IPS-20b (cell line): Measurements from ENCODE around the gene LBP.
"Not testable (repeated sequence)": the region's sequence is repeated elsewhere in the genome, so short reads cannot be mapped to it uniquely, and the experiment has no call there.

Source experiments
- H3K27ac ChIP-seq: one replicate; pipeline ENCODE4 v1.5.1; 2013; ENCODE audit warnings: low read length
- H3K27me3 ChIP-seq: 2 replicates; pipeline ENCODE4 v1.6.1; 2013; ENCODE audit warnings: mild to moderate bottlenecking, low read length, inconsistent platforms; ENCODE audit not compliant: insufficient read depth
- H3K36me3 ChIP-seq: 2 replicates; pipeline ENCODE4 v1.6.1; 2013; ENCODE audit warnings: low read depth, mild to moderate bottlenecking, inconsistent platforms, low read length, moderate library complexity; ENCODE audit not compliant: insufficient read depth
- H3K4me1 ChIP-seq: 2 replicates; pipeline ENCODE4 v1.6.1; 2013; ENCODE audit warnings: mild to moderate bottlenecking, control low read depth, inconsistent platforms, low read length, moderate library complexity; ENCODE audit not compliant: insufficient read depth
- H3K4me3 ChIP-seq: 2 replicates; pipeline ENCODE4 v1.5.1; 2013; ENCODE audit warnings: mild to moderate bottlenecking, low read length, inconsistent platforms
- H3K9ac ChIP-seq: 2 replicates; pipeline ENCODE4 v1.6.1; 2013; ENCODE audit warnings: low read depth, mild to moderate bottlenecking, inconsistent platforms, low read length, moderate library complexity
- H3K9me3 ChIP-seq: 2 replicates; pipeline ENCODE4 v1.6.1; 2013; ENCODE audit warnings: mild to moderate bottlenecking, low read depth, low read length, inconsistent platforms; ENCODE audit not compliant: insufficient read depth

LBP gene

DNA sequence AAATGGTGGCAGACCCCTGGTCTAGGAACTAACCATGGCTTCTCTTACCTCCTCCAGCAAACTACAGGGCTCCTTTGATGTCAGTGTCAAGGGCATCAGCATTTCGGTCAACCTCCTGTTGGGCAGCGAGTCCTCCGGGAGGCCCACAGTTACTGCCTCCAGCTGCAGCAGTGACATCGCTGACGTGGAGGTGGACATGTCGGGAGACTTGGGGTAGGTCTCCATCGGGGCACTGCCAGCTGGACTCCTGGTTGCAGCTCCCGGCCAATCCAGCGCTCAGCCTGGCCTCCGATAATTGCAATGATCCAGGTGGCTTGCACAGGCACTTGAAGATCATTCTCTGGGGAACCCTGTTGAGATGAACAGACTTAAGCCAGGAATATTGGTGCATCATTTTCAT is 7.9 kb downstream of the LBP start:
- Histone ChIP-seq H3K36me3 (no peaks in the 10 kb centered on the region), H3K27me3 (no peaks in the 10 kb centered on the region)

DNA sequence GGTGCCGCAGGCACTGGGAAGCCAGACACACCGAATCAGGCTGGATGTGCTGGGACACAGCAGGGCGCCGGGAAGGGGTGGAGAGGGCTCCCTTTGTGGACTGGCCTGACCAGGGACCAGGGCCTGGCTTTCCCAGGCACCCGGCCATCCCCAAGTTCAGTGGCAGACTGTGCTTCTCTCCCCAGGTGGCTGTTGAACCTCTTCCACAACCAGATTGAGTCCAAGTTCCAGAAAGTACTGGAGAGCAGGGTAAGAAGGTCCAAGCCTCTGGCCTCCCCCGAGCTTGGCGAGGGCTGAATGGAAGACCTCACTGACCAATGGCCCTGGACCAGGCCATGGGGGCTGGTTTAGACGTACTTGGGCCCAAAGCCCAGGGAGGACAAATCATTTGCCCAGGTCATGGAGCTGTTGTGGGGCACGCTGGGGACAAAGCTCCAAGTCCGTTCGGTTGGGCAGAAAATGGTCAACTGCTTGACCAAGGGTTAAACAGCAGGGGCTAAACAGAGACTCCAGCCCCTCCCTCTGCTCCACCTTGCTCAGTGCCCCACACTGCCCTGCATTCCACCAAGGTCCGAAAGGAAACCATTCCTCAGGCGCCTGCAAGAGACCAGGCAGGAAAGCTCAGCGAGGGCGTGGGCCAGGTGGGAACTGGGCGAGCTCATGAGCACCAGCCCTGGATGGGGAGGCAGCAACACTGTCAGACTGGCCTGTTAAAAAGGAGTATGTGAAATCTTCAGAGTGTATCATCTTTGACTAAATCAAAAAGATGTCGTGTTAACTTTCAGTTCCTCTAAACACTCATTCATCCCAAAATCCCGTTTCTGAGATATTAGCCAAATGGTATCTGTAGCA is 9.1 kb downstream of the LBP start:
- Histone ChIP-seq H3K36me3 (no peaks in the 10 kb centered on the region), H3K27ac (no peak overlapping the region), H3K9me3 (no peaks in the 10 kb centered on the region), H3K4me1 (peaks cover 23% of the 10 kb centered on the region), H3K27me3 (no peaks in the 10 kb centered on the region), H3K9ac (peak overlapping the region; percentile 17; the same call in 1 of the 2 replicates), H3K4me3 (no peak overlapping the region)

More for the DNA sequence above, 7.9 kb downstream of the LBP start:
- Histone ChIP-seq H3K27ac (no peak overlapping the region), H3K9ac (peak overlapping the region; percentile 19; the same call in 1 of the 2 replicates), H3K4me1 (peaks cover 23% of the 10 kb centered on the region), H3K9me3 (no peaks in the 10 kb centered on the region), H3K4me3 (no peak overlapping the region)

DNA sequence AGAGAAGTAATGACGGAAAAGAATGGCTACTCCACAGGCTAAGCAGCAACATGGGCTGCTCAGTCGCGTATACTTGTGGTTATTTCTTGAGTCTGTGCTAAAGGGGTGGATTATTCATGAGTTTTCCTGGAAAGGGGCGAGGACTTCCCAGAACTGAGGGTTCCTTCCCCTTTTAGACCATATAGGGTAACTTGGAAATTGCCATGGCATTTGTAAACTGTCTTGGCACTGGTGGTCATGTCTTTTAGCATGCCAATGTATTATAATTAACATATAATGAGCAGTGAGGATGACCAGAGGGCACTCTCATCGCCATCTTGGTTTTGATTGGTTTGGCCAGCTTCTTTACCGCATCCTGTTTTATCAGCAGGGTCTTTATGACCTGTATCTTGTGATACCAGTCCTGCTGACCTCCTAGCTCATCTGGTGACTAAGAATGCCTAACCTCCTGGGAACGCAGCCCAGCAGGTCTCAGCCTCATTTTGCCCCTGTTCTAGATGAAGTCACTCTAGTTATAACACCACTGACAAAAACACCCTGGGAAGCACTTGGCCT is 11.4 kb downstream of the LBP start:
- Histone ChIP-seq H3K27ac (no peak overlapping the region), H3K4me1 (peaks cover 23% of the 10 kb centered on the region), H3K27me3 (no peaks in the 10 kb centered on the region), H3K36me3 (no peaks in the 10 kb centered on the region), H3K9me3 (no peaks in the 10 kb centered on the region), H3K4me3 (no peak overlapping the region), H3K9ac (no peak overlapping the region)

DNA sequence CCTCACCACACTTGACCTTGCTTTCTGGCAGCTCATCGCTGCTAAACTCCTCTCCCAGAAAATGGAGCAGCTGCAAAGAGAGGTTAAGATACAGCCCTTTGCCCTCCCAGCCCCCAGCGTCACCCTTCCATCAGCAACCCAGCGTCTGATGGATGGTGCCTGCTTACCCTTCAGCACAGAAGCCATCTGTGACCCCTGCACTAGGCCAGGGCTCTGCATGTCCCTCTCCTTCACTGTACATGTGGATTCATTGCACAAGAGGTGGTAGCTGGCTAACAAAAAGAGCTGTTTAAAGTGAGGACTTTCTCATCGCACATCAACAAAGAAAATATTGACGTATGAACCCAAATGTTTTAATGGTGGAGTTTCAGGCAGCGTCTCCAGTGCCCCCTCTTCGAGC is 12.3 kb downstream of the LBP start:
- H3K27me3 ChIP-seq, result no peaks in the 10 kb centered on the region

DNA sequence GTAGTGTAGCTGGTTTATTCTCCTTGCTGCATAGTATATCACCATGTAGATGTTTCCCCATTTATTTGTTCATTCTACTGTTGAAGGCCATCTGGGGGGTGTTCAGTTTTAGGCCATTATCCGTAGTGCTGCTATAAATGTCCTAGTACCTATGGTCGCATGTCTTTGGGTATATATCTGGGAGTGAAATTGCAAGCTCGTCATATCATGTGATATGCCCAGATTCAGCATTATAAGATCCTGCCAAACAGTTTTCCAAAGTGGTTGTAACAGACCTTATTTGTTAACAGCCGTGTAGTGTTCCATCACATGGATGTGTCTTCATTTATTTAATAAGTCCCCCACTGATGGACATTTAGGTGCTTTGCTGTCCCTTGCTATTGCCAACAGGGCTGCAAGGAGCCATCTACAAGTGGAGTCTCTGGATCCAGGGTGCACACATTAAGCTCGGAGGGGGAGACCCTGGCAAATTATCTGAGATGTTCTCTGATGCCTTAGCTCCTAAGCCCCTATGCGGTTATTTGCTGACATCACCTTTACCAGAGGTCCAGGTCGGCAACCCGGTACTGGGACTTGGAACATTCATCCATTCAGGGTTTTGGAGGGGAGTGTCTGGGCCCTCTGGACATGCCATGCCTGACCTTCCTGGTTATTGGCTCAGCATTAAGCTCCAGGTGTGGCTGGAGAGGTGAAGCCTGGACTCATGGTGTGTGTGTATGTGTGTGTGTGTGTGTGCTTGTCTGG is 16.9 kb downstream of the LBP start:
- Histone ChIP-seq H3K27ac (no peak overlapping the region), H3K4me3 (no peak overlapping the region), H3K36me3 (no peaks in the 10 kb centered on the region), H3K27me3 (no peaks in the 10 kb centered on the region), H3K4me1 (no peaks in the 10 kb centered on the region), H3K9ac (no peak overlapping the region), H3K9me3 (no peaks in the 10 kb centered on the region)

More for the DNA sequence above, 12.3 kb downstream of the LBP start:
- Histone ChIP-seq H3K4me3 (no peak overlapping the region), H3K27ac (no peak overlapping the region), H3K9me3 (no peaks in the 10 kb centered on the region), H3K36me3 (no peaks in the 10 kb centered on the region), H3K9ac (no peak overlapping the region), H3K4me1 (peaks cover 15% of the 10 kb centered on the region)

DNA sequence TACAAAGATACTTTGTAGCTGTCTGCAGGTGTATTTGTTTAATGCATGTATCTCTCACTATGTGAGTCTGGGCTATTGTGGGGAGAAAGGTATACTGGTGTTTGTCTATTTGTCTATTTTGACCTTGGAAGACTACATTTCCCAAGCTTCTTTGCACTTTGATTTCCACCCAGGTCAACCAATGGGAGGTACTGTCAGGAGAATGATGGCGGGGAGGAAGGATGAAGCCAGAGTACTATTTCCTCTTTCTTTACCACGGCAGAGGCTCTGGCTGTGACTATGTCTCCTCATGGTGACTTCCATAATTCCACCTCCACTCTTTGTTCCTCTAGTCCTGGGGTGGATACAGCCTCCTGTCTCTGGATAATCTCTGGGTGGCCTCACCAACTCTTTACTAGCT is 23.1 kb downstream of the LBP start:
- Histone ChIP-seq H3K9ac (no peak overlapping the region), H3K4me1 (no peaks in the 10 kb centered on the region), H3K27ac (no peak overlapping the region), H3K36me3 (no peaks in the 10 kb centered on the region), H3K9me3 (no peaks in the 10 kb centered on the region), H3K27me3 (0 out of 2 replicates have a peak, but pooled peaks cover 3% of the 10 kb centered on the region), H3K4me3 (peak overlapping the region; percentile 36; the same call in 1 of the 2 replicates)

DNA sequence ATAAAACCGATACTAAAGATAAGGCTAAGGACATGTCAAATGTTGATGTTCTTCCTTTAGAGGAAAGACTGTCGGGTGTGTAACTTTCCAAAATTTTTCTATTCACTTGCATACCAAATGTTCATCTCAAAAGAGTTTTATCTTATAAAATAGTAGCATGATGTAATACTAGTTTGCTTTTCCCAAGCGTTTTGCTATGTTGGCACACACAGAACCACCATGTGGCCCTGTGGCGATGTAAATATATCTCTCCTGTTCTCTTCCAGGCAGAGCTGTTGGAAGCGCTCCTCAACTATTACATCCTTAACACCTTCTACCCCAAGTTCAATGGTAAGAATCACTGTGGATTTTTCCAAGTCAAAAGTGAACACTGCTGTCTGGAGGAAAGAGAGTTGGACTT is 26.5 kb downstream of the LBP start:
- H3K27ac ChIP-seq, result no peak overlapping the region

DNA sequence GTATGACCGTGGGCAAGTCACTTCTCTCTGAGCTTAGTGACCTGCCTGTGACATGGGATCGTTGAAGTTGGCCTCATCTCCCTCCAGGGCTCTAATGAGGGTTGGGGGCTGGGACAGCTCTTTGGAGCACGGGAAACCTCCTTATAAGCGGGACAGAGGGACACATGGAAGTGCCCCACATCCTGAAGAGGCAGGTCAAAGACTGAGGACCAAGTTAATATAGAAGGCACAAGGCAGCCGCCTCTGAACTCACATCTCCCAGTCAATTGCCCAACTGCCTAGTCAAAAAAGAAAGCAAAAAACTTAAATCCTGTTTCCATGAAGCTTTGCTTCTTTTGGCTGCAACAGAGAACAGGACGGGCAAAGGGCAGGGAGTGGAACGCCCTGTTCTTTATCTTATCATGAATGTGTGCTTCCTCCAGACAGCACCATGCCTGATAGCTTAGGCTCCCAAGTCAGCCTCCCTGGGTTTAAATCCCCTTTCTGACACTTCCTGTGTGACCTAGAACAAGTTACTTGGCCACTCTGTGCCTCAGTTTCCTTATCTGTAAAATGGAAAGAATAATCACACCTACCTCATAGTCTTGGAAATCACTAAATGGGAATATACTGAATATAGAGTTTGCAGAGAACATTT is 27.1 kb downstream of the LBP start:
- H3K27me3 ChIP-seq, result 0 out of 2 replicates have a peak, but pooled peaks cover 3% of the 10 kb centered on the region
- H3K27ac ChIP-seq, result no peak overlapping the region
- H3K9ac ChIP-seq, result no peak overlapping the region
- H3K9me3 ChIP-seq, result no peaks in the 10 kb centered on the region
- H3K36me3 ChIP-seq, result no peaks in the 10 kb centered on the region
- H3K4me1 ChIP-seq, result no peaks in the 10 kb centered on the region
- H3K4me3 ChIP-seq, result no peak overlapping the region

More for the DNA sequence above, 26.5 kb downstream of the LBP start:
- H3K9me3 ChIP-seq, result no peaks in the 10 kb centered on the region
- no peaks in the 10 kb centered on the region for H3K4me1 ChIP-seq
- H3K36me3 ChIP-seq, result no peaks in the 10 kb centered on the region
- no peak overlapping the region for H3K9ac ChIP-seq
- H3K4me3 ChIP-seq, result no peak overlapping the region
- H3K27me3 ChIP-seq, result 0 out of 2 replicates have a peak, but pooled peaks cover 3% of the 10 kb centered on the region

DNA sequence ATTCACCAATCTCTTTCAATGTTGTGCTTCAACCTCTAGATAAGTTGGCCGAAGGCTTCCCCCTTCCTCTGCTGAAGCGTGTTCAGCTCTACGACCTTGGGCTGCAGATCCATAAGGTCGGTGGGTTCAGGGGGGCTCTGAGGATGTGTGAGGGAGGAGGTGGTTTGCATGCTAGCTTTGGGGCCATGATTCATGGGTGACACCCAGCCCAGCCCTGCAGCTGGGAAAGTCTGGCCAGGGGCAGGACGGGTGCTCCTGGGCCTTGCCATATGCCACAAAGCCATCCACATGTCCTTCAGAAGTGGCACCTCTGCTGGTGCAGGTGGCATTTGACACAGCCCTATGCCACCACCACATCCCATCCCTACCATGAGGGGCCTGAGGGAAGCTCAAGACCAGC is 27.6 kb downstream of the LBP start:
- H3K4me3 ChIP-seq, result no peak overlapping the region
- H3K4me1 ChIP-seq, result no peaks in the 10 kb centered on the region
- H3K36me3 ChIP-seq, result no peaks in the 10 kb centered on the region
- no peak overlapping the region for H3K9ac ChIP-seq
- H3K27me3 ChIP-seq, result 0 out of 2 replicates have a peak, but pooled peaks cover 3% of the 10 kb centered on the region
- H3K27ac ChIP-seq, result no peak overlapping the region
- H3K9me3 ChIP-seq, result no peaks in the 10 kb centered on the region

DNA sequence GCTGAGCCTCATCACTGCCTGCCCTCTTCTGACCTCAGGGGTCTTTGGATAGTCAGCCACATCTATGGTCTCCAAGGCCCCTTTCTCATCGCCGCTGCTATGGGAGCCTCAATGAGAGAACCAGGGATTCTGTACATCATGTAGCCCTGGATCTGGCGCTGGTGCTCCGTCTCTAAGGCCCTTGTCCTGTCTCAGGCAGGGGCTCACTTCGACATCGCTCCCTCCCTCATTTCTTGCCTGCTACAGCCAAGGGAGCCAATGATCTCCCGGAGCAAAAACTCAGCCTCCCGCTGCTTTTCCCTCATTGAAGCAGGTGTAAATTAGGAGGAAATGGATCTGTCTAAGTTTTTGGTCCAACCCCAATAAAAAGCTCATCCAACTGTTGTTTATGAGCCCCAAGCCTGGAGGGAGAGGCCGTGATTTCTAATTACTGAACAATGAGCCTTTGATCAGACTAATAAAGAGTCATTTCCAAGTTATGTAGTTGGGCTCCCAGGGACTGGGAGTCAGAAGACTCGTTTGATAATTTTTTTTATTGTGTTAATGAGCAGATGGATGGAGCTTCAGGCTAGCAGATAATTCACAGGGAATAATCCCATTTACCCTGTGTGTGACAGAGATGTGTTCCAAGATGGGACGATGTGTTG is 30.9 kb downstream of the LBP start:
- Histone ChIP-seq H3K4me1 (no peaks in the 10 kb centered on the region), H3K4me3 (no peak overlapping the region), H3K27me3 (no peaks in the 10 kb centered on the region), H3K27ac (no peak overlapping the region), H3K9ac (no peak overlapping the region), H3K9me3 (no peaks in the 10 kb centered on the region), H3K36me3 (no peaks in the 10 kb centered on the region)

DNA sequence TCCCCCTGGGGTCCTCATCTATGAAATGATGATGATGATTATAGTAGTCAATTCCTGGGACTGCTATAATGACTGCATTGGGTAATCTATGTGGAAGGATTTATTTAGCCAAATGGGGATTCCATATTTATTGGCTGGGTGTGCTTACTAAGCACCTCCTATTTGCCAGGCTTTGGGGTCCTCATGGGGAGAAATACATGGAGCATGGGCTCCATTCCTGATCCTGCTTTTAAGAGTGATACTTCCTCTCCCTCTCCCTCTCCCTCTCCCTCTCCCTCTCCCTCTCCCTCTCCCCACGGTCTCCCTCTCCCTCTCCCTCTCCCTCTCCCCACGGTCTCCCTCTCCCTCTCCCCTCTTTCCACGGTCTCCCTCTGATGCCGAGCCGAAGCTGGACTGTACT is 31.6 kb downstream of the LBP start:
- not testable (repeated sequence) for H3K9me3 ChIP-seq, H3K27me3 ChIP-seq, H3K27ac ChIP-seq, H3K4me1 ChIP-seq, H3K4me3 ChIP-seq, H3K9ac ChIP-seq, H3K36me3 ChIP-seq
